IPS DF 4.7 (cell line): ENCODE results near the gene EFNA2.

Experiments
- DNase-seq: peaks from one replicate; pipeline ENCODE4 v3.0.0-alpha.2; 2013; ENCODE audit warnings: low spot score; ENCODE audit errors: extremely low read depth

The EFNA2 gene

GRCh38 chr19:1248786-1249297 is 36.8 kb upstream of the EFNA2 start:
- no peak for DNase-seq

GRCh38 chr19:1249298-1249989 is 36.2 kb upstream of the EFNA2 start:
- DNase-seq = no peak

GRCh38 chr19:1249990-1250436 is 35.7 kb upstream of the EFNA2 start:
- no peak for DNase-seq

GRCh38 chr19:1250437-1251260 is 35.0 kb upstream of the EFNA2 start:
- no peak for DNase-seq

GRCh38 chr19:1251330-1252220 is 34.1 kb upstream of the EFNA2 start:
- DNase-seq = no peak

- DNase-seq = no peak
Observed at GRCh38 chr19:1252221-1252820, 33.4 kb upstream of the EFNA2 start.

GRCh38 chr19:1252821-1253513 is 32.7 kb upstream of the EFNA2 start:
- DNase-seq = no peak

GRCh38 chr19:1253514-1254080 is 32.1 kb upstream of the EFNA2 start:
- DNase-seq = no peak

- DNase-seq = no peak
Observed at GRCh38 chr19:1254081-1254527, 31.6 kb upstream of the EFNA2 start.

GRCh38 chr19:1254530-1255185 is 31.0 kb upstream of the EFNA2 start:
- no peak for DNase-seq

- no peak for DNase-seq
Observed at GRCh38 chr19:1255186-1256161, 30.2 kb upstream of the EFNA2 start.

GRCh38 chr19:1256646-1257474 is 28.8 kb upstream of the EFNA2 start:
- no peak for DNase-seq

- no peak for DNase-seq
Observed at GRCh38 chr19:1257475-1258162, 28.1 kb upstream of the EFNA2 start.

GRCh38 chr19:1258163-1258492 is 27.5 kb upstream of the EFNA2 start:
- no peak for DNase-seq

GRCh38 chr19:1258707-1259205 is 26.9 kb upstream of the EFNA2 start:
- DNase-seq = no peak

- DNase-seq = no peak
Observed at GRCh38 chr19:1259206-1259875, 26.3 kb upstream of the EFNA2 start.
